GM18507 (cell line): ENCODE data around the gene WIPF3.

Source experiments
- DNase-seq: peaks from one replicate; pipeline ENCODE4 v3.0.0; 2011; ENCODE audit warnings: low read depth; ENCODE audit not compliant: insufficient read length; ENCODE audit errors: extremely low spot score
- FAIRE-seq: peaks from 2 replicates; lab custom pipeline; 2011; peaks lifted over from hg19 to GRCh38; lab: Jason Lieb, UNC

The WIPF3 gene

GRCh38 chr7:29843093-29843492 lies 36.8 kb downstream of the WIPF3 start:
- DNase-seq (no peak), FAIRE-seq (no peak)

- no peak for DNase-seq
Observed at GRCh38 chr7:29843726-29844125, 37.4 kb downstream of the WIPF3 start.

DNA sequence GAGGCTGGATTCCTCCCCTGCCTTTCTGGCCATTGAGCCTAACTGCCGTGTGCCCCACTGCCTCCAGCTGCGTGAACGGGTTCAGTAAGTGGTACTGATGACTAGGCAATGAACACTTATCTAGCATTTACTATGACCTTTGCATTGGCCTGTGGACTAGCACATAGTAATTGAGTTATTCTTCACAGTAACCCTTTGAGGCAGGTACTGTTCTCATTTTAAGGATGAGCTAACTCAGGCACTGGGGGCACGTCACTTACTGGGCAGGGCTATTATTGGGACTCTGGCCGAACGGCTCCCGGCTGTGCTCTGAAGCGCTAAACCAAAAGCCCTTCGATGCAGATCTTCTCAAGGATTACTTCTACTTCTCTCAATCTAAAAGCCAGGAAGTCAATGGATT lies 38.3 kb downstream of the WIPF3 start:
- DNase-seq (no peak), FAIRE-seq (no peak)

More at GRCh38 chr7:29843726-29844125, 37.4 kb downstream of the WIPF3 start:
- FAIRE-seq, result no peak

DNA sequence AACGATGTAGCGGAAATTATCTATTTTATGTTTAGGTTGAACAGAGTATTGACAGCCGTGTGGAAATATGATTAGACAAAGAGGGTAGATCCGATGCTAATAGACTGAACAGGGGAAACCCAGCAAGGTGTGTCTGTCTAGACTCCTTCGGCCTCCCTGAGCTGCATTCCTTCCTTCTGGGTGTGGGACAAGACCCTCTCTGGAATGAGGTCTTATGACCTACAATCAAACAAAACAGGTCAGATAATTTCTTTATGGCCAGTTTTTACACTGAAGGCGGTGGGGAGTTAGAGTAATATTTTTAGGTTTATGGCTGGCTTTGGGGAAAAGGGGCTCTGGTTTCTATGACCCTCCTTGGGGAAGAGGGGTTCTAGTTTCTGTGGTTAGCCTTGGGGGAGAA lies 41.2 kb downstream of the WIPF3 start:
- no peak for DNase-seq

DNA sequence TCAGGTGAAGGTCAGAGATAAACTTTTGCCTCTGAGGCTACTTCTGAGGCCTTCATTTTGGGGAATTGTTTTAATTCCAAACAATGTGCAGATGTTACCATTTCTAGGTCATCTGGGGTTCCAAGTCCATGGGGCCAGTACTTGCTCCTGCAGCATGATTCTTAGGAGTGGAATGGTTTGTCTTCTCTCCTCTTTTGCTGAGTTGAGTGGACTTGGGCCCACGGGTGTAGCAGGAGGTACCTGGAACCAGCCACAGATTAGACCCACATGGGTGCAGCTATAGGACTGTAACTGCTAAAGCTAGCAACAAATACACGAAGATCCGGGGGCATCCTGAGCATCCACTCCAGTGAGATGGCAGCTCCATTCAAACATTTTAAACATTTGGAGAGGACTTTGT lies 41.6 kb downstream of the WIPF3 start:
- no peak for FAIRE-seq
- no peak for DNase-seq

More for the DNA sequence above, 41.2 kb downstream of the WIPF3 start:
- FAIRE-seq, result no peak

GRCh38 chr7:29848941-29849340 lies 42.6 kb downstream of the WIPF3 start:
- no peak for DNase-seq
- FAIRE-seq, result no peak

- DNase-seq, result no peak
- no peak for FAIRE-seq
Observed at GRCh38 chr7:29851487-29851886, 45.2 kb downstream of the WIPF3 start.

DNA sequence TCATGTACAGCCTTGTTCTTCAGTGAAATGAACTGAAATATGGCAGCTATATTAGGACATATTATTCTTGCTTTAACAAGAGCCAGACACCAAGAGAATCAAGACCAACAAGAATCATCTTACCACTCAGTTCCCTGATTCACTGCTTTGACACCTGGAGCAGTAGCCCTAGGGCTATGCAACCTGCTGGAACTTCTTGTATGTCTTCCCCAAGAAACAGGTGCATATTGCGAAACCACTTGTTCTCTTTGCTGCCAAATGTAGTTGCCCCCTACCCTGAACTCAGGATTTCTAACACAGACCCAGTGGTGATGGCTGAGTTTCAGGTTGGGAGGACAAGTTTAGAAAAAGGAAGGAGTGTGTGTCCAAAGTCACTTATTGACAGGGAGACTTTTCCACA lies 46.1 kb downstream of the WIPF3 start:
- DNase-seq (no peak), FAIRE-seq (no peak)

DNA sequence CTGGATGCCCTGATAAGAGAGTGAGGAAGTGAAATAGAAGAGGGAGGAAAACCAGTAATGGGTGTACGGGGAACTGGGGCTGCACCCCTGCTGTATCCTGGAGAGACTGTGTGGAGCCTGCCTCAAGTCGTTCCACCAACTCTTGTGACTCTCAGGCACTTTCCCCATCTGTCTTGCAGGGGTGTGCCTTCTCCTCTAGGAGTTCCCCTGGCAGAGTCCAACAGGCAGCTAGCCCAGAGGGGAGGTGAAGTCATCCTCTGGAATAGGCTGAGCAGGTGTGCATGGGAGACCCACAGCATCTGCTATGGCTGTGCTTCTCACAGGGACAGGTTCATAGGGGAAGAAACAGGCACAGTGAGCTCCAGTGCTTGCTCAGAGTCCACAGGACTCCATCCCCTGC lies 46.8 kb downstream of the WIPF3 start:
- FAIRE-seq (no peak), DNase-seq (no peak)

DNA sequence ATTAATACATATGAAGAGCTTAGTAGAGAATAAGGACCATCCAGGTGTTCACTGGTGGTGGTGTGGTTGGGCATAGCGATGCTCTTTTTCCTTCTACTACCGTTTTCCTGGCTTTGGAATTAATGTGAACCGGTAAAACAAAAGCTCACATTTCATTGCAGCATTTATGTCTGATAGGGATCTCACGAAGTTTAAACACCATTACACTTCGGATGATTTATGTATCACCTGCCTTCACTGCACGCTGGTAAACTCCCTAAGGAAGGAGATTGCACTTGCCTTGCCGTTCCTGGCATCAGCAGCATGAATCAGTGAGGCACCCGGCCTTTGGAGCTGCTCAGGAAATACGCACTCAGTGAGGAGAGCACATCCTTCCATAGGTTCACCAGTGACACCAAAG lies 47.5 kb downstream of the WIPF3 start:
- FAIRE-seq (no peak), DNase-seq (no peak)

GRCh38 chr7:29854257-29854938 lies 48.1 kb downstream of the WIPF3 start:
- no peak for FAIRE-seq
- DNase-seq, result no peak

DNA sequence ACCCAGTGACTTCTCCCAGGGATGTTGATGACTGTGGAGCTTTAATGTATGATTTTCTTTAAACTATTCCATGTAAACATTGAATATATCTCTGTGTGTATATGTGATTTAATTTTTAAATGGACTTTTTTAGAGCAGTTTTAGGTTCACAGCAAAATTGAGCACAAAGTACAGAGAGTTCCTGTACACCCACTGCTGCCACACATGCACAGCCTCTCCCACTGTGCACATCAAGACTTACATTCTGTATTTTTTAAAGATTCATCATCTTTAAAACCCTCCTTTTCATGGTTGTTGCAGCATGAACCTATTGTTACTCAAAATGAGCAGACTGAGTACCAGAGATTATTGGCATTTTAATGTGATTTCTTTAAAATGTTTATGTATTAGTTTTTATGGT lies 51.3 kb downstream of the WIPF3 start:
- no peak for FAIRE-seq
- DNase-seq, result no peak

GRCh38 chr7:29858191-29858951 lies 52.1 kb downstream of the WIPF3 start:
- FAIRE-seq (no peak), DNase-seq (no peak)

- FAIRE-seq (no peak), DNase-seq (no peak)
Observed at GRCh38 chr7:29859104-29859503, 52.8 kb downstream of the WIPF3 start.

DNA sequence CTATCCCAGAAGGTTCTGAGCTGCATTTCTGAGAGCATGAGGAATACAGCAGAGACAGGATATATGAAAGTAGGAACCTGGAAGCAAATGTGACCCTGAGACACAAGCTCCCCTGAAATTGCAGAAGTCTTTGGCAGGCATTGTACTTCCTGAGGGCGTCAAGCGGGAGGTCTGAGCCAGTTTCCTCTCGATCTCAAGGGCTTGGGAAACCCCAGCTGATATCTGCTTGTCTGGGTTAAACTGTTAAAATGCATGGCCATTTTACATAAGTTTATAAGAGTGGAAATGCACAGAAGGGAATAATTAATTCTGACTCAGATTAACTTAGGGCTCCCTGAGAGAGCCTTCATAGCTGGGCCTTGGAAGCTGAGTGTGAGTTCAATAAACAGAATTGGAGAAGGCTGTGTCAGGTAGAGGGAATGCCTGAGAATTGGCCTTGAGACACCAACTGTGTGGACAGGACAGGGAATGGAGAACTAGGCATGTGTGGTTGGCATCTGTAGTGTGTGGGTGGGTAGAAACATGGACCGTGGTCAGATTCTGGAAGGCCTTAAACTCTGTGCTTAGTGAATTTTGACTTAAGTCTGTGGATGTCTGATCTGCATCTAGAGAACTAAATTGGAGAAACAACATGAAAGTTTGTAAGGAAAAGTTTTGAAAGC lies 53.3 kb downstream of the WIPF3 start:
- DNase-seq (no peak), FAIRE-seq (no peak)

DNA sequence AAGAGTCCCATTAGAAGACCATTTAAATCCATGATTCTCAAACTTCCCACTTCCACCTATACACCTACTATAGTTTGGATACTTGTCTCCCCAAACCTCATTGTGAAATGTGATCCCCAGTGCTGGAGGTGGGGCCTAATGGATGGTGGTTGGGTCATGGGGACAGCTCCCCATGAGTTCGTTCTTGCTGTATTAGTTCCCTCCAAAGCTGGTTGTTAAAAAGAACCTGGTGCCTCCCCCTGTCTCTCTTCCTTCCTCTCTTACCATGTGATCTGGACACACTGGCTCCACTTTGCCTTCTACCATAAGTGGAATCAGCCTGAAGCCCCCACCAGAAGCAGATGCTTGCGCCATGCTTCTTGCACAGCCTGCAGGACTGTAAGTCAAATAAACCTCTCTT lies 53.9 kb downstream of the WIPF3 start:
- no peak for FAIRE-seq

DNA sequence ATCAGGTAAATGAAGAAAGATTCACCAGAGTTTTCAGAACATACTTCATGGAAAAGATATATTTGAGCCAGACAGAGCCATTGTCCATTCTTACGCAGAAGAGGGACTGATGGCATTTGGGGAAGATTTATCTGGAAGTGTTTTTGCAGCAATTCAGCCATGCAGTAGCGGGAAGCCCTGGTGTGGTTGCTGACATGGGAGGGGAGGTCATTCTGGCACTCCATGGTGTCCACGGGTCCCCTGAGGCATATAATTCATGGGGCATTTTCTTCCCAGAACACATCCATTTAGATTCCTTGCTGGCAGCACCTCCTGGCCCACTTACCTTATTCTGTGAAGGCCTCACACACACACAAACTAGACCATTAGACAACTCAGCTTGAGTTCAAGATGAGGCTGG lies 55.6 kb downstream of the WIPF3 start:
- FAIRE-seq (no peak), DNase-seq (no peak)

More for the DNA sequence above, 53.9 kb downstream of the WIPF3 start:
- no peak for DNase-seq

GRCh38 chr7:29864656-29865055 lies 58.3 kb downstream of the WIPF3 start:
- FAIRE-seq, result no peak
- no peak for DNase-seq

GRCh38 chr7:29865526-29865925 lies 59.2 kb downstream of the WIPF3 start:
- FAIRE-seq, result no peak

DNA sequence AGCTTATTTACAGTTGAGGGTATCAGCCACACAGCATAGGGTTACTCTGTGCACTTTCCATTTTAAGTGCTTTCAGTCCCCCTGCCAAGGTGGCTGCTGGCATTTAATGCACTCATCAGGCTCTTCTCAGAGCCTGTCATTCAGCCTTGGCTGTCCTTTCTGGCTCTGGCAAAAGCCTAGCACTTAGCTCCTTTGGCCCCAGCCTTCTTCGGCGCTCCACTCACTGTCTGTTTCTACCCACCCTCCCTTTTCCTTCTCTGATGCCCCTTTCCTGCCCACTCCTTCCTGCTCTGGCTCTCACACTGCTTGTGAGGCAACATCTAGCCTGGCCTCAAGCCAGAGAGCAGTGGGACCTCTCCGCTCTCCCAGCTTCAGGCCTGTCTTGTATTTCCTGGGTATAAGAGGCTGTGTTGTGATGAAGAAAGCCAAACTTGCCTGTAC lies 60.2 kb downstream of the WIPF3 start:
- FAIRE-seq, result no peak
- DNase-seq, result no peak

More at GRCh38 chr7:29865526-29865925, 59.2 kb downstream of the WIPF3 start:
- no peak for DNase-seq
